Mucosa of descending colon (tissue), 3 donors: ENCODE measurements around the gene NHLH2. TPM values are rescaled to one million over a fixed set of nuclear protein-coding genes. Genes with fewer than 3 reads are reported as not detected.
A peak's percentile ranks its signal among the peaks of the same experiment; 100 is the strongest.

Experiments used
- ATAC-seq: fragments of 200-7000 bp; cut with Tn5 transposase; one replicate; pipeline ENCODE4 v1.9.1; 2020; ENCODE audit warnings: mild to moderate bottlenecking, moderate library complexity
- DNase-seq, 3 donors: peaks; one replicate each; pipeline ENCODE4 v3.0.0-alpha.2; 2020
- H3K36me3 ChIP-seq: fragments of 200-600 bp; one replicate; pipeline ENCODE4 v1.8.0; 2021; ENCODE audit warnings: low read depth, mild to moderate bottlenecking
- H3K4me1 ChIP-seq: fragments of 200-600 bp; one replicate; pipeline ENCODE4 v1.8.0; 2021; ENCODE audit warnings: low read depth, mild to moderate bottlenecking
- H3K4me3 ChIP-seq: fragments of 200-600 bp; one replicate; pipeline ENCODE4 v1.8.0; 2021; ENCODE audit warnings: mild to moderate bottlenecking
- H3K9me3 ChIP-seq: fragments of 200-600 bp; one replicate; pipeline ENCODE4 v1.8.0; 2021; ENCODE audit warnings: mild to moderate bottlenecking
- CTCF ChIP-seq: fragments of 200-600 bp; IDR thresholded peaks from one replicate; pipeline ENCODE4 v1.8.0; 2022; ENCODE audit warnings: antibody characterized with exemption, mild to moderate bottlenecking
- intact Hi-C, 2 donors: fragments of 100-400 bp; cut with DNase I in 1 of 2; cut with micrococcal nuclease in 1 of 2; formaldehyde crosslinking; loops; one replicate each; pipeline versions ENCODE4 v1.11.0 to v1.11.1; 2022; cut with DNase I, micrococcal nuclease
- total RNA-seq, 3 donors: library from RNA; stranded (reverse); fragmentation: NEBNext Ultra II Directional in 2 of 3; extraction: Animal tissue kit (Norgen Biotek cat#: 25700) in 2 of 3; gene quantifications; one replicate each; pipeline versions ENCODE4 v1.2.1 to v1.2.4, GENCODE V29; 2021 to 2023
- donor health status: DM: no; HTN: no; CAD: no; lungs with moderate emphysema.
- donor health status: DM: no; HTN: no; CAD: no.
- donor health status: DM: no; HTN: yes; CAD: no.

Gene NHLH2
- total RNA-seq, 3 donors from 2014 or later = not detected

DNA sequence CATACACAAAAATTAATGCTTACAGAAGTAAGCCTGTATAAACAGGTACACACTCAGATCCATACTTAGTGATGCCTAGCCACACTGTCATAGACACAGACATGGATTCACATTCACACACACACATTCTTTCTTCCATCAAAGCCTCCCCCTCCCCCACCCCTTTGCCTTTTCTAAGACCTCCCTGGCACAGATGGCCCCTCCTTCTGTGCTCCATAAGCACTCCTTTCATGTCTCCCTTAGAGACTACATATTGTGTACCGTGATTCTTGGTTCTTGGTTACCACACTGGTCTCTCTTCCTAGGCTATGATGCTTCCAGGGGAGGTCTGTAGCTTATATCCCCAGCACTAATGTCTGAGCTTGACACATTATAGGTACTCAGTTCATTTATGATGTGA is 2.0 kb upstream of the NHLH2 start:
- Histone ChIP-seq H3K9me3 (no peaks in the 10 kb centered on the region), H3K4me1 (peaks cover 12% of the 10 kb centered on the region), H3K36me3 (no peaks in the 10 kb centered on the region), H3K4me3 (no peak overlapping the region)
- no peak for TF ChIP-seq CTCF
- DNase-seq (no peak), ATAC-seq (no peak)
- intact Hi-C loops = no loop called here

DNA sequence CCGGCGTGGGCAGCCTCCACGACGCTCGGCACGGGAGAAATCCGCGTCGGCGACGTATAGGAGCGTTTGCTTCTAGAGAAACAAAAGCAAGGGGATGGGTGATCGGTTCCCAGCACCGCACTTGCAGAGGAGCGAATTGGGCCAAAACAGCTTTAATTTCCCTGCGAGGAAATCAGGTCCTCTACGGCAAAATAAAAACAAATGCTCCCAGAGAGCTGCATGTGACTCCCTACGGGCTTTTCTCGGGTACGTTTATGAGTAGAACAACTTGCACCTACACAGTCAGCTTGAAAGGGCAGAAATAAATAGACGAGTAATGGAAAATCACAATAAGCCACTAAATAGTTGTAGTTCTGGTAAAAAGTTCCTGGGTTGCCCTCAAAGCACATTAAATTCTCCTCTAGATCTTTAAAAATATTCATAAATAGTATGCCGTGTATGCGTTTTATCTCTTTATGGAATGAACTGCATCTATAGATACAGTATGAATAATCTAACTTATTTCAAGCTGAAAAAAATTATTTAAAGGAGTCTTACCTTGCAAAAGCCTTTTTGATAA is 1.2 kb downstream of the NHLH2 start:
- H3K9me3 ChIP-seq = no peaks in the 10 kb centered on the region
- no peak for ATAC-seq
- H3K4me3 ChIP-seq = no peak overlapping the region
- no peak for TF ChIP-seq CTCF
- intact Hi-C loops = no loop called here
- H3K4me1 ChIP-seq = peaks cover 15% of the 10 kb centered on the region
- no peaks in the 10 kb centered on the region for H3K36me3 ChIP-seq
- DNase-seq = no peak

GRCh38 chr1:115839029-115839678 is 1.8 kb downstream of the NHLH2 start:
- H3K4me1 ChIP-seq = peaks cover 15% of the 10 kb centered on the region
- DNase-seq = peak in 2 of 3 donors; percentile 16 to 36
- H3K9me3 ChIP-seq = no peaks in the 10 kb centered on the region
- H3K4me3 ChIP-seq = no peak overlapping the region
- peak; percentile 57 for ATAC-seq
- TF ChIP-seq CTCF = no peak
- intact Hi-C loops = no loop called here
- no peaks in the 10 kb centered on the region for H3K36me3 ChIP-seq

DNA sequence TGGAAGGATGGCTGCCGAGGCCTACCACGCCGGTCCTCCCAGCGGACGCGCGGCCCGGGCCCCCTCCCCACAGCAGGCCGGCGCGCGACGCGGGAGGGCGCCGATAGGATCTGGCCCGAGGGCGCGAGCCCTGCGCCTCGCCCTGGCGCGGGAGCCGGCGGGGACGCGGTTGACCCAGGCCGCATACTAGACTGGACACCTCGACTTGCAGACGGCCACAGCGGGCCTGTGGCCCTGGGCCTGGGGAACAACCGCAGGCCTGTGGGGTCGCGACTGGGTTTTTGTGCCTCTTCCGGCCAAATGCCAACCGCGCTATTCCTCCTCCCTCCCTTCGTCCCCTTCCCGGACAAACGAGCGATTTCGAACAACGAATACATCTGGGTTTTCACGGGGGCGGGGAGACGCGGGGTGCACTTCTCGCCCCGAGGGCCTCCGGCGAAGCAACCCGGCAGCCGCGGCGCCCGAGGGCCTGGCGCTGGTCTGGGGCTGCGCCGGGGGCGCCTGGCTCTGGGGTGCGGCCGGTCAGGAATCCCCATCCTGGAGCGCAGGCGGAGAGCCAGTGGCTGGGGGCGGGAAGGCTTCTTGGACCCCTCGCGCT is 2.4 kb downstream of the NHLH2 start:
- DNase-seq (no peak), ATAC-seq (peak; percentile 40)
- intact Hi-C loops = no loop called here
- no peaks in the 10 kb centered on the region for H3K36me3 ChIP-seq
- H3K9me3 ChIP-seq = no peaks in the 10 kb centered on the region
- TF ChIP-seq CTCF = no peak
- no peak overlapping the region for H3K4me3 ChIP-seq
- peaks cover 15% of the 10 kb centered on the region for H3K4me1 ChIP-seq

- intact Hi-C loops = no loop called here
- peaks cover 15% of the 10 kb centered on the region for H3K4me1 ChIP-seq
- no peaks in the 10 kb centered on the region for H3K36me3 ChIP-seq
- TF ChIP-seq CTCF = no peak
- no peaks in the 10 kb centered on the region for H3K9me3 ChIP-seq
- no peak overlapping the region for H3K4me3 ChIP-seq
- ATAC-seq = peak; percentile 43
- DNase-seq = peak in 1 of 3 donors; percentile 45
Observed at GRCh38 chr1:115837740-115838421, 3.0 kb downstream of the NHLH2 start.
